HG03103 (cell line): ENCODE measurements around the gene HLCS.

Source experiments
- ATAC-seq: cut with Tn5 transposase; IDR thresholded peaks from one replicate; pipeline ENCODE4 v1.9.1; 2021; ENCODE audit warnings: low read depth; ENCODE audit not compliant: unreplicated experiment

HLCS gene

GRCh38 chr21:36732217-36732616 lies 234.3 kb downstream of the HLCS start:
- no peak for ATAC-seq

- ATAC-seq: no peak
These were observed 235.9 kb downstream of the HLCS start for GRCh38 chr21:36730291-36731281.

DNA sequence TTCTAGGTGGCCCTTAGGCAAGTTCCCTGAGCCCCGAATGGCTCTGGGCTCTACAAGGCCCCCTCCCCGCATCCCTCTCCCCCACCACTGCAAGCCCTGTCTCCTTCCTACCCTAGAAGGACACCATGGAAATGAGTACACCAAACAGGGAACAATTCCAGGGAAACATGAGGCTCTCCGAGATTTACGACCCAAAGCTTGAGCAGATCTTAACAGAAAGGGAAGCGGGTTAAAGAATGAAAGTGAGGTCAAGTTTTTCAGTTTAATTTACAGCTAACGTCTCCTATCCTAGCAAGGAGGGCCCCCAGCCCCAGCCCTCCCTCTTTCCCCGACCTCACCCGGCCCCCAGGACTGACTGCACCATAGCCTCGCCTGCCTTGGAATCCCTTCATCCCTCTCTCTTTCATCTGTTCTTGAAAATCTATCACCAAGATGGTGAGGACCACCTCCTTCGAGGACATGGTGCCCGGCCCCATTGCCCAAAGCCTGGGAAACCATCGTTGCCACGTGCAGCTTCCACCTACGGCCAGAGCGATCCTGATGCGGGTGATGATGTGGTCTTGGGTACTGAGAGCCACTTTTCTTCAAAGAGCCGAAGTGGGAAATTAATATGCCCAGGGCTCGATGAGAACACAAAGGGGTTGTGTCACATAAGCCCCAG lies 237.0 kb downstream of the HLCS start:
- no peak for ATAC-seq

- no peak for ATAC-seq
These were observed 237.9 kb downstream of the HLCS start for GRCh38 chr21:36728371-36729111.

GRCh38 chr21:36727866-36728265 lies 238.6 kb downstream of the HLCS start:
- ATAC-seq: no peak

GRCh38 chr21:36725793-36726386 lies 240.6 kb downstream of the HLCS start:
- ATAC-seq: no peak

DNA sequence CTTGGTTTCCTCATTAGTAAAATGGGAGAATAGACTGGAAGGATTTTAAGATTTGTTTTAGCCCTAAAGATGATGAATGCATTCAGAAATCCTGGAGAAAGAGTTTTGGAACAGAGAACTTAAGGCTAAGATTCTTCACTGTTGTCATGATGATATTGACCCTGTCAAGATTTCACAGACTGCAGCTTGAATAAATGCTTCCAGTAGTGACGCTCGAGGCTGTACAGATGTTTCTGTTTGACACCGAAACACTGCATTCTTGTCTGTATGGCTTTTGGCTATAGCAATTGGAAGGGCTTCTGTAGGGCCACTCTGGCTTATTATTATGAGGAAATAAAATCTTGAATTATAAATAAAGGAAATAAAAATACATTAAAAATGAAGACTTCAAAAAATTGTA lies 241.8 kb downstream of the HLCS start:
- no peak for ATAC-seq

GRCh38 chr21:36723371-36723881 lies 243.0 kb downstream of the HLCS start:
- ATAC-seq: no peak

DNA sequence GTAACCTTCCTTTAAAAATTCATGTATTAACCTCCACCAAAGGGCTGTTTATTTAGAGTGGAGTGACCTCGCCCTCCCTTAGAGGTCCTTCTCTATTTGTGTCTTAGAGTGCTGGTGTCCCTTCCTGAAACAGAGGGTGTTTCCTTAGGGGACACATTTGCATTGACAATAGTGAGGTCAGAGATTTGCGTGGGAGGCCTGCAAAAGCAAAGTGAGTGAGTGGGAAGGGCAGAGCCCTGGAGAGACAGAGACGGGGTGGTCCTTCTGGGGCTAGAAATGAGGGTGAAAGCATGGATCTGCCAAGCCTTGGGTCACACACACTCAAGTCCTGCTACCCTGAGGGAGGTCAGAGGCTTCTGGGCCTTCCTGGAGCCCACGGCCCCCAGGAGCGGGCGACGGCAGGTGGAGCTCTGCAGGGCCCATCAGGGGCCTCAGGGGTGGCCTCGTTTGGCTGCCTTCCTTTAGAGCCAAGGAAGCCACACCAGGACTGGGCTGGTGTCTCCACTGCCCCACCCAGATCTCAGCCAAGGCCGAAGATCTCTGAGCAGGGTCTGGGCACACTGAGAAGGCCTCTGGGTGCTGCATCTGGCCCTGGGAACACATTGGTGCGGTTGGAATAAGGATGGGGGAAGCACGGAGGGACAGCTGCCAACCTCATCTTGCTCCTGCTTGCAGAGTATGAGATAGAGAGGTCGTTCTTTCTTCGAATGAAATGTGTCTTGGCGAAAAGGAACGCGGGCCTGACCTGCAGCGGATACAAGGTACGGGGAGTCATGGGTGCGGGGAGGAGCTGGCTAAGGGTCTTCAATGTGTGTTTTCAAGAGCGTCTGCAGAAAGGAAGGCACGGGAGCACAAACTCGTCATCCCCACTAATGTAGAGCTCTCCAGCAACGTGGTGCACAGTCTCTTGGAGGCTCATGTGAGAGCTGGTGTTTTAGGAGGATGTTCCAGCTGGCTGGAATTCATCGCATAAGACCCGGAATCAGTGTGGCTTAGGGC lies 243.8 kb downstream of the HLCS start:
- no peak for ATAC-seq

DNA sequence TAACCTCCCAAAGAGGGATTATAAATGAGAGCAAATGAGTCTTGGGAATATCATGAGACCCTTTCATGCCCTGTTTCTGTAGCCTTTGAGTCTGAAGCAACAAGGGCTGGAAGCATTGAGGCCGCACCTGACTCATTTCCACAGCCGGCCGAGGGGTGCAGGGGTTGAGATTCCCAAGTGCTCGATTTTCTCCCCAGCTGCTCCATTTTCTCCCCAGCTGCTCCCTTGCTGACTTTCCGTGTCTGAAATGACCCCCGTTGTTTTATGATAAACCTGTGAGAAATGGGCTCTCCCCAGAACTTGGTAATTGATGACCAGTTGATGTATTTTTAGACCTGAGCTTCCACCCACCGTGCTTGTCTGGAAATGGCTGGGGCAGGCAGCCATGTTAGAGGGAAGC lies 244.7 kb downstream of the HLCS start:
- ATAC-seq: no peak

DNA sequence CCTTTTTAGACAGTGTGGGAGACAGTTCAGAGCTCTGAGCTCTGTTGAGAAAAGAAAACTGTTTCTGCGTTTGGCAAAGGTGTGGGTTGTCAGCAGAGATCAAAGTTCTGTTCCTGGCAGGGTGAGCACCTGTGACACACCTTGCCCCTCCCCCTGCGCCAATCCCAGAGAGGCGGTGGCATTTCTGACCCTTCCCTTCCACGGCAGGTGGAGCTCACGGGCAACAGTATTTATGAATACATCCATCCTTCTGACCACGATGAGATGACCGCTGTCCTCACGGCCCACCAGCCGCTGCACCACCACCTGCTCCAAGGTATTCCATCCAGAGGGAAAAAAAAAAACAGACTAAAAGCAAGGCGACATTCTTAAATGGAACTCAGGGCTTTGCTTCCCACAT lies 246.9 kb downstream of the HLCS start:
- no peak for ATAC-seq

GRCh38 chr21:36718951-36719501 lies 247.4 kb downstream of the HLCS start:
- ATAC-seq: no peak

DNA sequence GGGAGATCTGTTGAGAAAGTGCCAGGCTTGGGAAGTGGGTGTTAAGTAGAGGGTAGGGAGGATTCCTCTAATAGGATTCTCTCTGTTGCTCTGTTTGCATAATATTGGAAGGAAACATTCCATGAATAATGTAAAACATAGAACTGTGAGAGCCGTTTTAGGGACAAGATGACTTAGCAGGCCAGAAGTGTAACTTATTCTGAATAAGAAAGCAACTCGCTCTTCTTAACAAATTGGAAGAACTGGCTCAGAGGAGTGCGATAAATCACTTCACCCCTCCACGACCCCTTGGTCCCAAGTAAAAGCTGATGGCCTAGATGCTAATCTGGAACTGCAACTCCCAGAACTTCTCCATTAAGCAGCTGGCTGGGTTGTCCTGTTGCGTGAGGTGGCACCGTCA lies 248.5 kb downstream of the HLCS start:
- ATAC-seq: no peak

DNA sequence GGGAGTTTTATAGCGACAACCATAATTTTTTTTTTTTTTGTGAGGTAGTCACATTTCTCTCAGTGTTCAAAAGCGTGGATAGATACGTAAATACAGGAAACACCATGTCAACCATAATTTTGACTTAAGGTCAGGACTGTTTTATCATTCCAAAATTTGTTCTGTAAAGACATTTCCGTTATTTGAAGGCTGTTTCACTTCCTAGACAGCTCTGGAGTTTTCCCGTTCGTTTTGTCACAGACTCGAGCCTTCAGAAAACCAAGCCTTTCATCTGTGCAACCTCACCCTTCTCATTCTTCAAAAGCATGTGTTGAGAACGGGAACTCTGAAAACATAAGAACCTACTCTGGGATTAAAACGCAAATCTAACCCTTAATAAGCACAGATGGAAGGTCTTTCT lies 249.6 kb downstream of the HLCS start:
- no peak for ATAC-seq

GRCh38 chr21:36716387-36716786 lies 250.1 kb downstream of the HLCS start:
- no peak for ATAC-seq

GRCh38 chr21:36713746-36714145 lies 252.7 kb downstream of the HLCS start:
- no peak for ATAC-seq

DNA sequence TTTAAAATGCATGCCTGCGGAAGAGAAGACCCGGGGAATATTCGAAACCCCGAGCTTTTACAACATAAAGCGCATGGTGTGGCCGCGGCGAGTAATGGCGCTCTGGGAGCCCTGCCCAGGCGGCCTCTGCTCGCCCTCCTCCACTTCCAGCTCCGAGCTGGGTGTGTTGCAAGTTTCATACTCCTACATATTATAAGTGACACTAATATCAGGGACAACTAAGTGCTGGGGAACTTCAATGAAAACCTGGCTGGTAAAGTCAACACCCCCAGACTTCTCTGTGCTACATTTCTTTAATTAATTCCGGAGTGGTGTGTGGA lies 255.8 kb downstream of the HLCS start:
- ATAC-seq: no peak

DNA sequence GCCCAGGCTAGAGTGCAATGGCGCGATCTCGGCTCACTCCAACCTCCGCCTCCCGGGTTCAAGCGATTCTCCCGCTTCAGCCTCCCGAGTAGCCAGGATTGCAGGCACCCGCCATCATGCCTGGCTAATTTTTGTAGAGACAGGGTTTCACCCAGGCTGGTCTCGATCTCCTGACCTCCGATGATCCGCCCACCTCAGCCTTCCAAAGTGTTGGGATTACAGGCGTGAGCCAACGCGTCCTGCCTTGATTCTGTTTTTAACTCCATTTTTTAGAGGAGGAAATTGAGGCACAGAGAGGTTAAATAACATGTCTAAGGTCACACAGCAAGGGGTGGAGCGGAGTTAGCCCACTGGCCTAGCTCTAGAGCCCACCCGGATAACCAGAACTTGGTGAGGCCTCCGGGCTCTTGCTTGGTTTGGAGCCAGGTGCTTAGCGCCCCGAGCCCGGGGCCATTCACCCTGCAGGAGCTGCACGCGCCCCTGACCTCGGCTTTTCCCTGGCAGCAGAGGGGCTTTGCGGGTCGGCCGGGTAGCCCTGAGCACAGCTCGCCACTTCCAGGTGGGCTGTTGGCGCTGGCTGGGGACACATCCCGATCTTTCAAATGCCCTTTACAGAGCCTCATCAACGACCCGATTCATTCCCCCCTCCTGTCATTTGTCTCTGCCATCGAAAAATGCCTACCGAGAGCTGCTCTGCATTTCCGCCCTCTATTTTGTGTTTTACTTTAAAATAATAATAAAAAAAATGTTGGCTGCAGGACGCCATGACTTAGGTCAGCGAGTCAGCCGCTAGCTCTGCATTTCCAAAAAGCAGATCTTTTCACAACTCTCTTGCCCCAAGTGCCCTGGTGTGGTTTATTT lies 256.4 kb downstream of the HLCS start:
- ATAC-seq: no peak
